Activated CD4-positive, alpha-beta memory T cell treated with anti-CD3 and anti-CD28 coated beads for 36 hours (primary cell): Measurements from ENCODE around the gene GLTP. TPM values are rescaled to one million over a fixed set of nuclear protein-coding genes. Genes with fewer than 3 reads are reported as not detected.

ENCODE experiments used
- CTCF ChIA-PET: fragments of 350-600 bp; sonication (Branson Sonifier 250); formaldehyde crosslinking; loops from one replicate; lab custom pipeline; 2021; ENCODE audit warnings: antibody characterized with exemption, inconsistent platforms; lab: Charles Lee
- POLR2A ChIA-PET: fragments of 350-600 bp; sonication (Branson Sonifier 250); formaldehyde crosslinking; loops from one replicate; lab custom pipeline; 2021; ENCODE audit warnings: antibody characterized with exemption; lab: Charles Lee
- DNase-seq: peaks from one replicate; pipeline ENCODE4 v3.0.0-alpha.2; 2020
- H3K27ac Mint-ChIP-seq: one replicate; pipeline ENCODE4 v1.8.0; 2021; ENCODE audit warnings: mixed read lengths
- H3K27me3 Mint-ChIP-seq: one replicate; pipeline ENCODE4 v1.8.0; 2021; ENCODE audit warnings: mixed read lengths
- H3K36me3 Mint-ChIP-seq: one replicate; pipeline ENCODE4 v1.8.0; 2021; ENCODE audit warnings: mixed read lengths
- H3K4me1 Mint-ChIP-seq: one replicate; pipeline ENCODE4 v1.8.0; 2021; ENCODE audit warnings: low read depth, mixed read lengths
- H3K4me3 Mint-ChIP-seq: one replicate; pipeline ENCODE4 v1.8.0; 2021; ENCODE audit warnings: mild to moderate bottlenecking, mixed read lengths
- H3K9me3 Mint-ChIP-seq: one replicate; pipeline ENCODE4 v1.8.0; 2021; ENCODE audit warnings: mixed read lengths
- intact Hi-C: fragments of 100-400 bp; cut with micrococcal nuclease; formaldehyde crosslinking; loops from one replicate; pipeline ENCODE4 v1.15.1; 2023
- total RNA-seq, 2 experiments: library from RNA; stranded (reverse); gene quantifications; one replicate each; pipeline ENCODE4 v1.2.3, GENCODE V29; 2021

GLTP gene
- total RNA-seq, 2 experiments from 2014 or later, result 20.9 to 21.1 TPM

DNA sequence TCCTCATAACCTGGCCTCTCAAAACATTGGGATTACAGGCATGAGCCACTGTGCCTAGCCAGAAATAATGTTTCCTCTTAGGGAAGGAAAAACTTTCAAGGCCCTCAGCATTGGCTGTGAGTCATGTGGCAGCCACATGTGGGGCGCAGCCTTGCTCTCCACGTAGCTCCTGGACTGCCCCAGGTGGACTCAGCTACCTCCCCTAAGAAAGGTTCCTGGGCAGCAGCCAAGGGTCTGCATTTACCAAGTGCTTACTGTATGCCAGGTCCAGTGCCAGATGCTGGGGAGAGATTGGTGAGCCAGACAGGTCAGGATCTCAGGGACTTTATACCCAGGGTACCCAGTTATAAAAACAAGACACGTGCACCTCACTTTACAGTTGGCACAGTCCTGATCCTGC is 43.4 kb downstream of the GLTP start:
- no peak for DNase-seq
- no peak overlapping the region for H3K27ac Mint-ChIP-seq
- peaks cover 12% of the 10 kb centered on the region for H3K27me3 Mint-ChIP-seq
- H3K36me3 Mint-ChIP-seq, result no peaks in the 10 kb centered on the region
- CTCF ChIA-PET, result interaction anchor here (0.7 to 2.8 kb wide), 2 partner anchors 8 to 33 kb away, joined by 3 to 20 read pairs; no protein-coding TSS in a partner anchor
- H3K9me3 Mint-ChIP-seq, result no peaks in the 10 kb centered on the region
- peaks cover 4% of the 10 kb centered on the region for H3K4me1 Mint-ChIP-seq
- no peak overlapping the region for H3K4me3 Mint-ChIP-seq
- POLR2A ChIA-PET, result no interaction called here
- intact Hi-C loops, result no loop called here

DNA sequence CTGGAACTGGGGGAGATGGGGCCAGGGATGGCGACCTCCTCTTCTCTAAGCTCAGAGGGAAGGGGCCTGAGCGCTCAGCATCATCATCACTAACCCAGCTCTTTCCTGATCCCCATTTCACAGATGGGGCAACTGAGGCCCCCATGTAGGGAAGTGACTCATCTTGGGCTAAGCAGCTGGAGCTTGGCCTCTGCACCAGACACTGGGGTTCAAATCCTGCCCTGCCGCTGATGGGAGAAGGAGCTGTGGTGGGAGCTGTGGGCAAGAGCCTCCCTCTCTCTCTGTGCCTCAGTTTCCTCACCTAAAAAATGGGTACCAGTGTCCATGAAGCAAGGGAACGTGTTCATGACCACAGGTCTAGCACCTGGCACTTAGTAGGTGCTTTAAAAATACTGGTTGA is 44.5 kb downstream of the GLTP start:
- intact Hi-C loops, result no loop called here
- H3K36me3 Mint-ChIP-seq, result no peaks in the 10 kb centered on the region
- ChIA-PET POLR2A (no interaction called here), CTCF (interaction anchor here (1.1 to 2.8 kb wide), 2 partner anchors 10 to 326 kb away, joined by 3 to 20 read pairs; no protein-coding TSS in a partner anchor)
- H3K27ac Mint-ChIP-seq, result no peak overlapping the region
- no peak for DNase-seq
- no peaks in the 10 kb centered on the region for H3K9me3 Mint-ChIP-seq
- H3K27me3 Mint-ChIP-seq, result peaks cover 16% of the 10 kb centered on the region
- H3K4me3 Mint-ChIP-seq, result no peak overlapping the region
- H3K4me1 Mint-ChIP-seq, result peaks cover 4% of the 10 kb centered on the region

DNA sequence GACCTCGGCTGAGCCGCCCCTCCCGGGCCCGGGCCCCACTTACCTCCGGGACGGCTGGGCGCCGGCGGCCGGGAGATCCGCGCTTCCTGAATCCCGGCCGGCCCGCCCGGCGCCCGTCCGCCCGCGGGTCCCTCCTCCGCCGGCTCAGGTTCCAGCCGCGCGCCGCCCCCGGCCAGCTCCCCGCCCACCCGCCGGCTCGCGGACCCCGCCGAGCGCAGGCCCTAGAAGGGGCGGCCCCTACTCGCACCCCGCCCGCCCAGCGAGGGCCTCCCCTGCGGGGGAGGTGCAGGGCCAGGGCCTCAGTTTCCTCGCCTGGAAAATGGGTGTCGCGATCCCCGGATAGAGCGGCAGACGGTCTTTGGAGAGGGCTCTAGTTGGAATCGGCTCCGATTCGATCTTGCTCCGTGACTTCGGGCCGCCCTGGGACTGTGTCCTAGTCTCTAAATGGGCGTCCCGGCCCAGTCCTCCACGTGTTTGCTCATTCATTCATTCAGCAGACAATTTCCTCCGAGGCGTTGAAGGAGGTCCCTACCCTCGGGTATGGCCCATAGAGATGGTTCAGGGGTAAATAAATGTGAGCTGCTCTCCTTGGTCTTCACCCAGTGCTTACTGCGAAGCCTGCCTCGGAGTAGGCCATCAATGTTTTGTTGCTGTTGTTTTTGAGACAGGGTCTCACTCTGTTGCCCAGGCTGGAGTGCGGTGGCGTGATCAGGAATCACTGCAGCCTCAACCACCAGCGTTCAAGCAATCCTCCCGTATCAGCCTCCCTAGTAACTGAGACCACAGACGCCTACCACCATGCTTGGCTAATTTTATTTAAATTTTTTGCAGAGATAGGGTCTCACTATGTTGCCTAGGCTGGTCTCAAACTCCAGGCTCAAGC is 46.8 kb downstream of the GLTP start, which contains the start of gene TRPV4:
TSS of gene TRPV4 (minus strand) at position 92 of the 883 bp plus-strand sequence. CDS start 18,602 bp downstream, outside the sequence.
- CTCF ChIA-PET, result interaction anchor here (0.9 to 4.5 kb wide), 2 partner anchors 12 to 28 kb away, joined by 3 to 19 read pairs; no protein-coding TSS in a partner anchor

DNA sequence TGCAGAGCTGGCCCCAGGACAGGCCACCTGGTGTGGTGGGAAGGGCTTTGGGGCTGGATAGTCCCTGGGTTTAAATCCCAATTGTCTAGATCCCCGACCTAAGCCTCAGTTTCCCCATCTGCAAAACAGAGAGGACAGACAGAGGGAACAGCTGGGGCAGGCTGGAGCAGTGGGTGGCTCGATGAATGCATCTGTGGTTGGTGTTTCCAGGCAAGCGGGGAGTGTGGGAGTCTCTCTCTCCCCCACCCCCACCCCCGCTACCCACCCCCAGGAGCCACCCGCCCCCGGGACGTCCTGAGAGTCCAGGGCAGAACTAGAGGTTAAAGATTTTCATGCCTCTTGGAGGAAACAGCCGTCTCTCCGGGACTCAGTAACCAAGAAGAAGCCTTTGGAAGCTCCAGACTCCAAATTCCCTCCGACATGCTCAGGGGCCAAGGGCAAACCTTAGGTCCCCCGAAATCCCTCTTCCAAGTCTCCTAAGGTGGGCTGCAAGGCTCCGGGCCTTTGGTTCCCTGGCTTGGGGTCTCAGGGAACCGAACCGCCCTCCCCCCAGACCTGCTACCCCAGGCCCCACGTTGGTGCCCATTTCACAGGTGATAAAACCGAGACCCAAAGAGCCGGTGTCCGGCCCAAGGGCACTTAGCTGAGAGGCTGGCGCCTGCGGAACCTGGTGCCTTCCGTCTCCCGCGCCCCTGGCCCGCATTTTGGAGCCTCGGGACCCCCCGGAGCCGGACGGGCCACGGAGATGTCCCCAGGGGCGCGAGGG is 47.6 kb downstream of the GLTP start:
- peaks cover 4% of the 10 kb centered on the region for H3K4me1 Mint-ChIP-seq
- no peak overlapping the region for H3K27ac Mint-ChIP-seq
- DNase-seq, result no peak
- H3K36me3 Mint-ChIP-seq, result no peaks in the 10 kb centered on the region
- peaks cover 17% of the 10 kb centered on the region for H3K27me3 Mint-ChIP-seq
- intact Hi-C loops, result no loop called here
- no peak overlapping the region for H3K4me3 Mint-ChIP-seq
- POLR2A ChIA-PET, result no interaction called here
- CTCF ChIA-PET, result interaction anchor here (0.9 to 4.5 kb wide), 2 partner anchors 13 to 27 kb away, joined by 3 to 19 read pairs; no protein-coding TSS in a partner anchor
- no peaks in the 10 kb centered on the region for H3K9me3 Mint-ChIP-seq

More for the DNA sequence above, 46.8 kb downstream of the GLTP start, which contains the start of gene TRPV4:
- intact Hi-C loops, result no loop called here
- Mint-ChIP-seq H3K4me1 (peaks cover 4% of the 10 kb centered on the region), H3K27ac (no peak within 1 kb of the TSS), H3K27me3 (peaks cover 17% of the 10 kb centered on the region), H3K9me3 (no peaks in the 10 kb centered on the region), H3K36me3 (no peaks in the 10 kb centered on the region), H3K4me3 (no peak within 1 kb of the TSS)
- DNase-seq, result no peak
- POLR2A ChIA-PET, result no interaction called here

DNA sequence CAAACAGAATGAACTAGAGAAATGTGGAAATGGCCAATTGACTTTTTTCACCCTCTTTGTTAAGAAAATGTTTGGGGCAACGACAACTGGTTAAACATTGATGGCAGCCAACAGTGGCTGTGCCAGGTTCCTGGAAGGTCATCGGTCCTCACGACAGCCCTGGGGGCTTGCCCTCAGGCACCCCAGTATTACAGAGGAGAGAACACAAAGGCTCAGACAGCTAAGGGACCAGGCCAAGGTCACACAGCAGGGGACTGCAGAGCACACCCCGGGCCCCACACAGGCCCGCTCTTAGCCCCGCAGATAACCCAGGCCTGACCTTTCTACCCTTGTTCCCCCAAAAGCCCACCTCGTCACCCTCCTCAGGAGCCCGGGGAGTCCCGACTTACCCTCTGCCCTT is 48.4 kb downstream of the GLTP start:
- Mint-ChIP-seq H3K27me3 (peaks cover 17% of the 10 kb centered on the region), H3K9me3 (no peaks in the 10 kb centered on the region), H3K36me3 (no peaks in the 10 kb centered on the region), H3K27ac (no peak overlapping the region), H3K4me1 (peaks cover 4% of the 10 kb centered on the region), H3K4me3 (no peak overlapping the region)
- ChIA-PET CTCF (interaction anchor here (1.0 to 4.5 kb wide), 2 partner anchors 13 to 26 kb away, joined by 3 to 19 read pairs; no protein-coding TSS in a partner anchor), POLR2A (no interaction called here)
- intact Hi-C loops, result no loop called here
- DNase-seq, result no peak

DNA sequence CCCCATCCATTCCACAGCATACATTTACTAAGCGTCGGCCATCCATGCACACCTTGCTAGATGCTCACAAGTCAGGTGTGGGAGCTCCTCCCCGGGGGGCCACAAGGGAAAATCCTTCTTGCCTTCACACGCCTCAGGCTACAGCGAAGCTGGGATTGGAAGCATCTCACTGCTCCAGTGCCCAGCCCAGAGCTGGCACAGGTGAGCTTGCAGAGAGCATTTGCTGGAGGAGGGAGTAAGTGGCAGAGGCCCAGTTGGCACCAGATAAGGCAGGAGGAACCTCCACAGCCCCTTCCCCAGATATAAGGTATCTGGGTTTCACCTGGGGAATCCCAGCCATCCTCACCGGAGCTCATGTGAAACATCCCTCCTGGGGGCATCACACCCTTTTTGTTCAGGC is 49.0 kb downstream of the GLTP start:
- Mint-ChIP-seq H3K4me3 (no peak overlapping the region), H3K9me3 (no peaks in the 10 kb centered on the region), H3K27me3 (peaks cover 17% of the 10 kb centered on the region), H3K36me3 (no peaks in the 10 kb centered on the region), H3K4me1 (peaks cover 4% of the 10 kb centered on the region), H3K27ac (no peak overlapping the region)
- DNase-seq, result no peak
- CTCF ChIA-PET, result interaction anchor here (1.0 to 4.5 kb wide), 2 partner anchors 14 to 26 kb away, joined by 3 to 19 read pairs; no protein-coding TSS in a partner anchor
- intact Hi-C loops, result no loop called here
- POLR2A ChIA-PET, result no interaction called here

DNA sequence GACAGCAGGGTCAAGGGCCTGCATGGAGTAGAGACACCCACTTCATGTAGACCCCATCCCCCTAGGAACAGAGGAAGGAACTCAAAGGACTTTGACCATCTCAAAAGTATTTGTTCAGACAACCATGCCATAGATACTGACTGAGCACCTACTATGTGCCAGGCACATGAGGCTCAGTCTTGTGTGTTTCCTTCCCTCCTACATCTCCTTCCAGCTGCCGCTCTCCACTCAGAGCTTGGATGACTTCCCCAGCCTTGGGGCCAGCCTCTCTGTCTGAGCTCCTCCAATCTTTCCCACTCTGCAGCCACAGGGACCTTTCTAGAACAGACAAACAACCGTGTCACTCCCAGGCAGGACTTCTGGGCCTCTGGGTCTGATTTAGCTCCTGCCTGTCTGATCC is 49.6 kb downstream of the GLTP start:
- ChIA-PET CTCF (interaction anchor here (4.5 kb wide), 1 partner anchor 15 kb away, joined by 19 read pairs; no protein-coding TSS in a partner anchor), POLR2A (no interaction called here)
- intact Hi-C loops, result no loop called here
- no peak for DNase-seq
- no peaks in the 10 kb centered on the region for H3K36me3 Mint-ChIP-seq
- H3K9me3 Mint-ChIP-seq, result no peaks in the 10 kb centered on the region
- peaks cover 4% of the 10 kb centered on the region for H3K4me1 Mint-ChIP-seq
- H3K4me3 Mint-ChIP-seq, result no peak overlapping the region
- no peak overlapping the region for H3K27ac Mint-ChIP-seq
- H3K27me3 Mint-ChIP-seq, result peaks cover 17% of the 10 kb centered on the region

DNA sequence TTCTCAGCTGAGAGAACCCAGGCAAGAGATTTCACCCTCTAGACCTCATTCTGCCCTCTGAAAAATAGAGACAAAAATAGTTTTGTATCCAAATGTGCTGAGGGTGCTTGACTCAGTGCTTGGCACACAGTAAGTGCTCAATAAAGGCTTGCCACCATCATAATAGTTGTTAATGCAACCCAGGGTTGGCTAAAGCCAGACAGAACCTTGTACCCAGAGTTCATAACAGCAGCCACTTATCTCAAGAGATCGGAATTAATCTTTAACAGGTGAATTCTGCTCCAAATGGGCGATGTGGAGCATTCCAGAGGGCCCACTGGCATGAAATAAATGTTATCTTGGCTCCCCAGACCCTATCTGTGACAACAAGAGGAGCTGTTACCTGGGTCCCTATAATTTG is 50.1 kb downstream of the GLTP start:
- Mint-ChIP-seq H3K27ac (no peak overlapping the region), H3K9me3 (no peaks in the 10 kb centered on the region), H3K36me3 (no peaks in the 10 kb centered on the region), H3K4me3 (no peak overlapping the region), H3K4me1 (peaks cover 4% of the 10 kb centered on the region), H3K27me3 (peaks cover 17% of the 10 kb centered on the region)
- POLR2A ChIA-PET, result no interaction called here
- intact Hi-C loops, result no loop called here
- DNase-seq, result no peak
- CTCF ChIA-PET, result interaction anchor here (1.8 to 4.5 kb wide), 2 partner anchors 15 to 25 kb away, joined by 6 to 19 read pairs; no protein-coding TSS in a partner anchor

DNA sequence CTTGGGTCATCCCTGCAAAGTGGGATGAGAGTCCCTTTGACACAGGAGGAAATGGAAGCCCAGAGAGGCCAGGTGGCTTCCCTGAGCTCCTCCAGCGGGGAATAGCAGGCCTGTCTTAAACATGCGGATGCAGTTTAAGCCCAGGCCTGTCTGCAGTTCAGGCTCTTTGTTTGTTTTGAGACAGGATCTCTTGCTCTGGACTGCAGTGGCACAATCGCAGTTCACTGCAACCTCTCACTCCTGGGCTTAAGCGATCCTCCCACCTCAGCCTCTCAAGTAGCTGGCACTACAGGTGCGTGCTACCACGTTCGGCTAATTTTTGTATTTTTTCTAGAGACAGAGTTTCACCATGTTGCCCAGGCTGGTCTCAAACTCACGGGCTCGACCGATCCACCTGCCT is 50.7 kb downstream of the GLTP start:
- ChIA-PET CTCF (interaction anchor here (1.8 to 4.5 kb wide), 2 partner anchors 16 to 24 kb away, joined by 6 to 19 read pairs; no protein-coding TSS in a partner anchor), POLR2A (no interaction called here)
- intact Hi-C loops, result no loop called here
- no peaks in the 10 kb centered on the region for H3K36me3 Mint-ChIP-seq
- peaks cover 15% of the 10 kb centered on the region for H3K27me3 Mint-ChIP-seq
- DNase-seq, result no peak
- no peaks in the 10 kb centered on the region for H3K9me3 Mint-ChIP-seq
- no peak overlapping the region for H3K27ac Mint-ChIP-seq
- H3K4me1 Mint-ChIP-seq, result peaks cover 4% of the 10 kb centered on the region
- no peak overlapping the region for H3K4me3 Mint-ChIP-seq

DNA sequence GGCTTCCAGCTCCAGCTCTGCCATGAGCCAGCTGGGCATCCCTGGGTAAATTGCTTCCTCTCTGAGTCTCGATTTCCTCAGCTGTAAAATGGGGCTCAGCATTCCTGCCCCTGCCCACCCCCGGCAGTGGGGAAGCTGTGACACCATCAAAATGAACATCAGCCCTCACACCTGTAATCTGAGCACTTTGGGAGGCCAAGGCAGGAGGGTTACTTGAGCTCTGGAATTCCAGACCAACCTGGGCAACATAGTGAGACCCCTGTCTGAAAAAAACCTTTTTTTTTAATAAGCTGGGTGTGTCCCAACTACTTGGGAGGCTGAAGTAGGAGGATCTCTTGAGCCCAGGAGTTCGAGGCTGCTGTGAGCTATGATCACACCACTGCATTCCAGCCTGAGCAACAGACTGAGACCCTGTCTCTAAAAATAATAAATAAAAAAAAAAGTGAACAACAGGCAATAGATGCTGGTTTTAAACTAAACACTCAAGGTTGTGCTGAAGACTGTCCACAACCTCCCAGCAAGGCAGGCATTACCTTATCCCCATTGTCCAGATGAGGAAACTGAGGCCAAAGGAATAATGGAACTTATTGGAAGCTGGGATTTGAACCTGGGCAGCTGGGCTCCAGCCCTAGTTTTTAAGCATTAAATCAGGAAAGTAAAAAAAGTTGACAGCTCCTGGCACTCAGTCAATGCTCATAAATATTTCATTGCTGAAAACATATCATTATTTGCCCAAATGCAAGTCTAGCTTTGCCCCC is 51.4 kb downstream of the GLTP start:
- H3K27me3 Mint-ChIP-seq, result peaks cover 12% of the 10 kb centered on the region
- peaks cover 4% of the 10 kb centered on the region for H3K4me1 Mint-ChIP-seq
- no peak for DNase-seq
- CTCF ChIA-PET, result interaction anchor here (0.9 to 4.5 kb wide), 4 partner anchors 16 to 31 kb away, joined by 4 to 19 read pairs (median 6); no protein-coding TSS in a partner anchor
- H3K27ac Mint-ChIP-seq, result no peak overlapping the region
- H3K4me3 Mint-ChIP-seq, result no peak overlapping the region
- no peaks in the 10 kb centered on the region for H3K36me3 Mint-ChIP-seq
- POLR2A ChIA-PET, result no interaction called here
- intact Hi-C loops, result no loop called here
- no peaks in the 10 kb centered on the region for H3K9me3 Mint-ChIP-seq
